WERI-Rb-1 (cell line): ENCODE measurements around the gene PLXNB2.

Source experiments
- DNase-seq: peaks from one replicate; pipeline ENCODE4 v3.0.0-alpha.2; 2020
- H3K27ac ChIP-seq: fragments of 250-450 bp; sonication (Bioruptor Pico); 2 replicates; pipeline ENCODE4 v1.5.1; 2020; ENCODE audit warnings: mild to moderate bottlenecking, moderate library complexity
- H3K27me3 ChIP-seq: fragments of 250-450 bp; sonication (Bioruptor Pico); 2 replicates; pipeline ENCODE4 v1.5.1; 2021; ENCODE audit warnings: mild to moderate bottlenecking, low read depth, moderate library complexity; ENCODE audit not compliant: insufficient read depth, severe bottlenecking
- H3K36me3 ChIP-seq: fragments of 250-450 bp; sonication (Bioruptor Pico); 2 replicates; pipeline ENCODE4 v1.5.1; 2020; ENCODE audit warnings: mild to moderate bottlenecking, moderate library complexity
- H3K4me3 ChIP-seq: 2 replicates; pipeline ENCODE4 v1.5.1; 2011; ENCODE audit warnings: low read depth, mild to moderate bottlenecking, control low read depth, low read length
- H3K9me3 ChIP-seq: fragments of 250-450 bp; sonication (Bioruptor Pico); 2 replicates; pipeline ENCODE4 v1.5.1; 2021; ENCODE audit warnings: mild to moderate bottlenecking, moderate library complexity; ENCODE audit not compliant: severe bottlenecking
- TF ChIP-seq, protein P1 (sequence below): IDR thresholded peaks from 2 replicates; pipeline ENCODE4 v1.5.1; 2011; ENCODE audit warnings: low read depth, mild to moderate bottlenecking, control low read depth, inconsistent platforms, low read length

PLXNB2 gene

DNA sequence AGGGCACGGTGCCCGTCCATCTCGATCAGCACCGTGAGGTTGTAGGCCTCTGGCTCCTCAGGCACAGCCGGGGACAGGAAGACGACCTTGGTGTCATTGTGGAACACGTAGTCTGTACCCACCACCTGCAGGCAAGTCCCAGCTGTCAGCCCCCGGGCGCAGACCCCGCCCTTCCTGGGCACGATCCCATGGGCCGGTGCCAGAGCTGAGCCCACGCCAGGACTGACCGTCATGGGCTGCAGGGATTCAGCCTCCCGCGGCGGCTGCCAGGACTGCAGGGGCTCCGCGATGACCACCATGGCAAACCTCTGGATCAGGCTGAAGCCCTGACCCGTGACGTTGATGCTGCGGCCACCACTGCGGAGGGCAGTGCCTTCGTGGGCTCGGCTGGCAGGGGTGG, 25.5 kb downstream of the PLXNB2 start:
- DNase-seq = no peak
- no peak overlapping the region for H3K27ac ChIP-seq
- peaks cover 78% of the 10 kb centered on the region for H3K36me3 ChIP-seq
- TF ChIP-seq, protein P1, sequence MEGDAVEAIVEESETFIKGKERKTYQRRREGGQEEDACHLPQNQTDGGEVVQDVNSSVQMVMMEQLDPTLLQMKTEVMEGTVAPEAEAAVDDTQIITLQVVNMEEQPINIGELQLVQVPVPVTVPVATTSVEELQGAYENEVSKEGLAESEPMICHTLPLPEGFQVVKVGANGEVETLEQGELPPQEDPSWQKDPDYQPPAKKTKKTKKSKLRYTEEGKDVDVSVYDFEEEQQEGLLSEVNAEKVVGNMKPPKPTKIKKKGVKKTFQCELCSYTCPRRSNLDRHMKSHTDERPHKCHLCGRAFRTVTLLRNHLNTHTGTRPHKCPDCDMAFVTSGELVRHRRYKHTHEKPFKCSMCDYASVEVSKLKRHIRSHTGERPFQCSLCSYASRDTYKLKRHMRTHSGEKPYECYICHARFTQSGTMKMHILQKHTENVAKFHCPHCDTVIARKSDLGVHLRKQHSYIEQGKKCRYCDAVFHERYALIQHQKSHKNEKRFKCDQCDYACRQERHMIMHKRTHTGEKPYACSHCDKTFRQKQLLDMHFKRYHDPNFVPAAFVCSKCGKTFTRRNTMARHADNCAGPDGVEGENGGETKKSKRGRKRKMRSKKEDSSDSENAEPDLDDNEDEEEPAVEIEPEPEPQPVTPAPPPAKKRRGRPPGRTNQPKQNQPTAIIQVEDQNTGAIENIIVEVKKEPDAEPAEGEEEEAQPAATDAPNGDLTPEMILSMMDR = no peak
- H3K9me3 ChIP-seq = no peaks in the 10 kb centered on the region
- H3K27me3 ChIP-seq = no peaks in the 10 kb centered on the region
- no peak overlapping the region for H3K4me3 ChIP-seq

DNA sequence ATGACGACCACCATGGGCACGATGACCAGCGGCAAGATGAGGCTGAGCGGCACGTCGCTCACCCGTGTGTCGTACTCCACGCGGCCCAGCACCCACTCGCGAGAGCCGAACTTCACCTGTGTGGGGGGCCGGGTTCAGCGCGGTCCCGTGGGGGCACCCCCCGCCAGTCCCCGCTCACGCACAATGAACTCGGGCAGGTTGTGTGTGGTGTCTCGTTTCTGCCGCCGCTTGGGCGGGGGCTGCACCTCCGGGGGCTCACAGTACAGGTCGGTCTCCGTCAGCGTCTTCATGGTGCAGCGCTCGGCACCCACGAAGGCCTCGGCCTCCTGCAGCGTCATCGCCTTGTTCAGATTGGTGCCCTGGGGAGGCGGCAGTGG, 26.1 kb downstream of the PLXNB2 start:
- DNase-seq = no peak
- H3K36me3 ChIP-seq = peaks cover 78% of the 10 kb centered on the region
- TF ChIP-seq, protein P1 = no peak

DNA sequence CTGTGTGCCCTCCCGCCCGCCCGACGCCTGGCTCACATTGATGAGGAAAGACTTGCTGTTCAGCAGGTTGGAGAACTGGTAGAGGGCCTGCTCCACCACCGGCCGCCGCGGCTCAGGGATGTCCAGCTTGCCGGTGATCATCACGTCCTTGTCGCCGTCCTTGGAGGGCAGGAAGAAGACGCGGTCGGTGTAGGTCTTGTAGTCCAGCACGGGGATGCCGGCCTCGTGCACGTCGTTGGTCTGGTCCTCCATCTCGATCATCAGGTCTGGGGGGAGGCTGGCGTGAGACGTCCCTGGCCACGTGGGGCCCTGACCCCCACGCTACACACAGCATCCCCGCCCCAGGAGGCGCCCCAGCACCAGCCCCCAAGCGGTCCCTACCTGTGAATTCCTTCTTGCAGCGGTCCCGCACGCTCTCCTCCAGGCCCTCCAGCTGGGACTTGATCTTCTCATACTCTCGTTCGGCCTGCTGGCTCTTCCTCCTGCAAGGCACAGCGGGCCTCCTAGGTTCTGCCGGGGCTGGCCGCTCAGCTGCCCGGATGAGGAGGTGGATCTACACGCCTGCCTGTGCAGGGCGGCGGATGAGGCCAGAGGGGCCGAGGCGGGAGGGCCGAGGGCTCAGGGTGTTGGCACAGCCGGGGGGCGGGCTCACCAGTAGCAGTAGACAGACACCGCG, 26.6 kb downstream of the PLXNB2 start:
- no peak overlapping the region for H3K4me3 ChIP-seq
- H3K27me3 ChIP-seq = no peaks in the 10 kb centered on the region
- no peak overlapping the region for H3K27ac ChIP-seq
- peaks cover 76% of the 10 kb centered on the region for H3K36me3 ChIP-seq
- TF ChIP-seq, protein P1 = no peak
- H3K9me3 ChIP-seq = no peaks in the 10 kb centered on the region
- DNase-seq = no peak

More for the DNA sequence above, 26.1 kb downstream of the PLXNB2 start:
- Histone ChIP-seq H3K9me3 (no peaks in the 10 kb centered on the region), H3K27me3 (no peaks in the 10 kb centered on the region), H3K27ac (no peak overlapping the region), H3K4me3 (no peak overlapping the region)

DNA sequence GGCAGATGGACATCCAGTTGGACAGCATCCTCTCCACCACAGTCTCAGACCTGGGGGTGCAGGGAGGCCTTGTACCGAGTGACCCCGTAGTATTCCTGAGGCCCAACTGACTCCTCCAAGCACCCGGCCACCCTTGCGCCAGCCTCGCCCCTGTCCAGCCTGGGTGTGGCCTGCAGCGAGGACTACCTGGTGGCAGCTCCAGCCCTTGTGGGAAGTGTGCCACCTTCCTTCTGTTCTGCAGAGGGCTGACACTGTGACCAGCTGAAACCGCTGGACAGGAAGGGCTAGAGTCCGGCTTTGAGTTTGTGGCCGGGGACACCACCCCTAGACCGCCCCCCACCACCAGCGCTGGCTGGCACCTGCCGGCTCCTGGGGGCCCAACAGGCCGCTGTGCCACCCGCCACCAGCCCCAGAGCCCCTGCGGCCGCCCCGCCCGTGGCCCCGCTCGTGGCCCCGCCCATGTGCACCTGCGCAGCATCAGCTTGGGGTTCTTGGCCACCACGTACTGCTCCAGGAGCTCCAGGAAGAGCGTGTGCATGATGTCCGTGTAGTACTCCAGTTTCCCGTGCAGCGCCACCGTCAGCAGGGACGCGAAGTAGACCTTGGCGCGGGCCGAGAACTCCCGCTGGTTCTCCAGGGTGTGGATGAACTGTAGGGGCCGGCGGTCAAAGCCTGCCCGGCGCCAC, 27.3 kb downstream of the PLXNB2 start:
- TF ChIP-seq, protein P1 = no peak
- no peaks in the 10 kb centered on the region for H3K27me3 ChIP-seq
- H3K36me3 ChIP-seq = peaks cover 81% of the 10 kb centered on the region
- no peak overlapping the region for H3K27ac ChIP-seq
- no peaks in the 10 kb centered on the region for H3K9me3 ChIP-seq
- no peak overlapping the region for H3K4me3 ChIP-seq
- DNase-seq = no peak

DNA sequence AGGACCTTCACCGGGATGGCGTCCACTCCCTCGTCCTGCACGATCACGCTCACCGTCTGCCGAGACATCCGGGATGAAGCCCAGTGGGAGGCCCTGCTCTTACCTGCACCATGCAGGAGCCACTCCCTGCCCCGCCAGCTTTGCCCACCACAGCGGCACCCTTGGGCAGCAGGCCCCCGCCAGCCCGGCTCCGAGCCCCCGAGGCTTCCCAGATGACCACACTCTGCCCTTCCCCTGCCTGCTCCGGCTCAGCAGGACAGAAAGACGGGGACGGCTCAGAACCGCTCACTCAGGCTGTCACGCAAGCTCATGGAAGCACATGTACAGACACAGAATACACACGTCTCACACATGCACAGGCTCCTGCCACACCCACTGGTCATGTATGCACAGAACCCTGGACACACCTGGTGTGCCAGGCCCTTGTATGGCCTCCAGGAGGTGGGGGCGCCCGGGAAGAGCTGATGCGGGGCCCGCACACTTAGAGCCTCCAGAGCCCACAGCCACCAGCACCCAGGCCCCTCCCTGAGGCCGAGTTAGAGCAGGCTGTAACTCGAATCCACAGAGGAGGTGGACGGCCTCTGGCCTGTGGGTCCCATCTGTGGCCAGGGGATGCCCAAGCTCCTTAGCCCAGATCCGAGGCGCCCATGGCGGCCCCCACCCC, 28.4 kb downstream of the PLXNB2 start:
- TF ChIP-seq, protein P1 = no peak

More for the DNA sequence above, 28.4 kb downstream of the PLXNB2 start:
- Histone ChIP-seq H3K36me3 (peaks cover 80% of the 10 kb centered on the region), H3K27me3 (no peaks in the 10 kb centered on the region), H3K4me3 (no peak overlapping the region), H3K27ac (no peak overlapping the region), H3K9me3 (no peaks in the 10 kb centered on the region)
- no peak for DNase-seq
